HG02623 (cell line): Measurements from ENCODE around the gene CCDC182.

Experiments
- ATAC-seq: cut with Tn5 transposase; IDR thresholded peaks from one replicate; pipeline ENCODE4 v1.9.1; 2021; ENCODE audit warnings: moderate library complexity; ENCODE audit not compliant: unreplicated experiment

The CCDC182 gene

DNA sequence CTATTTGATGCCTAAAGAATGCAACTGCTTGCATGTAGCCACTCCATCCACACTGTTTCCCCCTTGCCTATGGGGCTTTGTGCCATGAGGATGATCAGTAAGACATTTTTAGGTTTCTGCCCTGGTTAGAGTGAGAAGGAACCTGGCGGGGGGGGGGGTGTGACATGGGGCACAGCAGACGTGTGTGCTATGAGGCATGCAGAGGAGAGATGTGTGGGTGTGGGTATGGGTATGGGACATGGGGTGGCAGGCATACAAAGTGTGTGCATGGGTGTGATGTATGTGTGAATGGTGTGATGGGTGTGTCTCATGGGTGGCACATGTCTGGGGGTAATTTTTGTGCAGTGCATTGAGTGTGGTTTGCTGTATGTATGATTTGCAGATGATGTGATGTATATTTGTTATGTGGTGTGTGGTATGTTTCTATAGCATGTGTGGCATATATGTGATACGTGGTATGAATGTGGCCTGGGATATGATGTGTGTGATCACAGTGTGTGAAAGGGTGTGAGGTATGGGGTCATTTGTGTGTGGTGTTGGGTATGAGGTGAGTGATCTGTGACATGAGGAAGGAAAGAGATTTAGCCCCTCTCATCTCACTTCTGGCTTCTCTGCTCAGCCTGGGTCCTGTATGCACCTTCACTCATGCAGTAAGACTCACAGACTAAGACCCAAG lies 14.9 kb downstream of the CCDC182 start:
- no peak for ATAC-seq

DNA sequence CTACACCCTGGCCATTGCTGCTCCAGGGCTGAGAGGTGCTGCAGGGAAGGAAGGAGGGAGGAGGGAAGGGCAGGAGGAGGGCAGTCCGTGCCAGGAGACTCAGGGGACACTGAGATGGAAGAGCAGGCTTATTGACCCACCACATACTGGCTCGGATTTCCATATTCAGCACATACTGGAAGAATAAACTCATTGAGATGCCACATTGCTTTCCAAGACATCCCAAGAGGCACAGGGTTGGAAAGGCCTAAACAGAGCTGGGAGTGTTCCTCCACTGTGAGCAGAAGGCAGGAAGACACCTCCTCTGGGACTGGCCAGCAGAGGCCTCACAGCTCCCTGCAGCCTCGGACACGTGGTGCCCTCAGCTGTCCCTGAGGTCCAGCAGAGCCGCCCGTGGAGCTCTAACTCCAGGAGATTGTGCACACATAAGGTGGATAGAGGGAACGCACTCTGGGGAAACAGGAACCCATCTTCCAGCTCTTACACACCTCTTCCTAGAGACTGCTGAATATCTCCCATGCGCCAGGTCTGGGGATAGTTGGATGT lies 17.4 kb downstream of the CCDC182 start:
- no peak for ATAC-seq

DNA sequence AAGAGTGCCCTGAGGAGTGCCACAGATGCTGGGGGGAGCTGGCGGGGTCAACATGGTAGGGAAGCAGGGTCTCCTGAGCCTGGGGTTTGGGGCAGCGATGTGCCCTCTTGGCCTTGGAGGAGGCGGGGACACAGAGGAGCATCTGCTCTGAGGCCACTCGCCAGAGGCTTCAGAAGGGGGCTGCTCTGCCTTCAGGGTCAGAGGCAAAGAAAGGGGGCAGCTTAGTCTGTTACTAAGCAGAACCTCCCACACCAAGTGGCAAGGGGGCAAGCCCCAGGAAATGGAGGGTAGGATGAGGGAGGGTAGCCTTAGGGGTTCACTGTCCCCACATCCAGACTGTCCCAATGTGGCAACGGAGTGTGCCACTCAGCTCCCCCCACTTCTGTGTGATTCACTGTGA lies 18.3 kb downstream of the CCDC182 start:
- ATAC-seq: no peak

DNA sequence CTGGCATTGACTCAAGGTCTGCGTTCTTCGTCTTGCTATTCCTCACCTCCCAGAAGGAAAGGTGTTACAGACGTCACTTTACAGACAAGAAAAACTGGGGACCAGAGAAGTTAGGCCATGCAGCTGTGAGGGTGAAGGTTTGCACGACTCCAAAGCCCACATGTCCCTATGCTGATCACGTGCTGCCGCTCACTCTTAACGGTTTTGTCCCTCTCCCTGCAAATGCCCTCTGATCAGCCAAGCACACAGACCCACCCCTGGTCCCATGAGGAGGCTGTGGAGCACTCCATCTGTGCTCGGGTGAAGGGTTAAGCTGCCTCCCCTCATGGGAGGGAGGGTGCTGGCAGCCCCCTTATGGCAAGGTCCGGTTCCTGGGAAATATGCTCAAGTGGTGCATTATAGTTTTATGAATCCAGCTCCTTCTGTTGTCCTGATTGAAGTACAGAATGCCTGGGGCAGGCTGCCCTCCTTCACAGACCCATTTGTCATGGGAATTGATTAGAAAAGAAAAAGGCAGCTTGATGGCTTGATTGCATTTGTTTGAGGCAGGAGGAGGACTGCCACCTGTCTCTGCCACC lies 18.8 kb downstream of the CCDC182 start:
- no peak for ATAC-seq

DNA sequence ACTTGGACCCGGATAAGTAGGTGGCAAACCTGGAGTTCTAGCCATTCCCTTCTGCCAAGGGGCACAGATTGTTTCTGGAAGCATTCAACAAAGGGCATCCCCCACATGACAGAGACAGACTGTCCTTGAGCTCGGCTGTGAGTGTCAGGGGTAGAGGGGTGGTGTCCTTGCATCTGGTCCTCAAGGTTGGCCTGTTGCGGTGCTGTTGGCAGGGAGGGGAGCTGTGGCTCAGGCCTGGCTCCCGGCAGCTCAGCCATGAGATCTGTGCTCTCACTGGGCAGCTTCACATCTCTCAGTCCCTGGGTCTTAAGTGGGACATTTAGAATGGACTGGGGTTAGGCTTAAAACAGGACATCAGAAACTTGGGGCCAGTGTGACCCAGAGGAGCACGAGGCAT lies 20.4 kb downstream of the CCDC182 start:
- no peak for ATAC-seq

DNA sequence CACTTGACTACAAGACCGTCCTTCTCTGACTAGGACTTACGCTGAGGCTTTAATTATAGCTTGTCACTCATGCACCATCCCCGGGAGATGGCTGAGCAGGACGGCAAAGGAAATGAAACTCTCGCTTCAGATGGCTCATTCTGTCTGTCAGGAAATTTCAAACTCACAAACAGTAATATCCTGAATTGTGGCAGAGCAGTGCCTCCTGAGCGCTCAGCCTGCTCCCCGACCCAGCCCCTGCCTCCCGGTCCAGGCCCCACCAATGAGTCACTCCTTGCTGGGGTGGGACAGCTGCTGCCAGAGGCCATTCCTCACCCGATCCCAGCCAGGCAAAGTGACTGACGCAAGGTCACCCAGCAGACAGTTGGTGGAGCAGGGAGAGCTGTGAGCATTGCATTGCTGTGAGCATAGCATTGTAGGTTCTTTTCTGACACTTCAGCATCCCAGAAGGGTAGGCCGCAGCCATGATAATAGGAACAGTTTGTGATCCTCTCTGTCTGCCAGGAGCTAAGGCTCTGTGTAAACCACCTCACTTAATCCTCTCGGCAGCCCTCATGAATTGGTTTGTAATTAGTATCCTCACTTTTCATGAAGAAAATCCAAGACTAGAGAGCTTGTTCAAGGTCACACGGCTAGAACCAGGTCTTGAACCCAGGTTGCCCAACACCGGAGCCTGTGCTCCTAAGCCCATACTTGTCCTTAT lies 20.9 kb downstream of the CCDC182 start:
- peak; percentile 39 for ATAC-seq

DNA sequence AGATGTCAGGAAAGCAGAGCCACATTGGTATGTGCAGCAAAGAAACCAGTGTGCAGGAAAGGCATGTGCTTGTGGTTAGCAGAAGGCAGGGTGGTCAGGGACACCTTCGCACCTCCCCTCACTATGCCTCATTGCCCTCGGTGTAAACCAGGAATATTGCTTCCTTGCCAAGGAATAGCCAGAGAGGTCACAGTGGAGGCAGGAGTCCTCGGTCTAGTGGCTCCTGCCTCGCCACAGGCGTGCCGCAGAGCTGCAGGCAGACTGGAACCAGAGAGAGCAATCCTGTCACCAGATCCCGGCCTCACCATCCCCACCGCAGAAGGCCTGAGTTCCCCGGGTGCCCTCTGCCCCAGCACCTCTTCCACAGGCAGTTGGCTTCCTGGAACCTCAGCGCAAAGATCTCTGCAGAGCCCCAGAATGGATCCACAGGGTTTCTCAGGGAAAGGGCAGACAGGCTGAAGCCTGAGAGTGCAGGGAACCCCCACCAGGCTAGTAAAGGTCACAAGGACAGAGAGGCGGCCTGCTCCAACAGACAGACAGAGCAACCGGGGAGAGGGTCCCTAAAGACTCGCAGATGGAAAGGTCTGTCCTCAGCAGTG lies 21.6 kb downstream of the CCDC182 start:
- no peak for ATAC-seq

DNA sequence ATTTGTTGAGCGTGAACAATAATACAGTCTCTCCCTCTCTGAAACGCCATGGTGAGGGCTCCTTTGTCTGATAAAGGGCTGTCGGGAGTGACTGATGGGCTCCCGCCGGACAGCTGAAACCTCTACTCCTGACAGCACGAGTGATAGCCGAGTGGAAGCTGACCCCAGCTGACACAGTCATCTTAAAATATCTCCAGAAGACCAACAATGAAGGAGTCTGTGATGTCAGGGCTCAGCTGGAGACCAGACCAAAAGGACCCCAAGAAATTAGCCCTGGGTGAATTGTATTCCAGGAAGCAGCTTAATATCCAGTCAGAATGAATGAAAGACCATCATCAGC lies 22.4 kb downstream of the CCDC182 start:
- no peak for ATAC-seq

DNA sequence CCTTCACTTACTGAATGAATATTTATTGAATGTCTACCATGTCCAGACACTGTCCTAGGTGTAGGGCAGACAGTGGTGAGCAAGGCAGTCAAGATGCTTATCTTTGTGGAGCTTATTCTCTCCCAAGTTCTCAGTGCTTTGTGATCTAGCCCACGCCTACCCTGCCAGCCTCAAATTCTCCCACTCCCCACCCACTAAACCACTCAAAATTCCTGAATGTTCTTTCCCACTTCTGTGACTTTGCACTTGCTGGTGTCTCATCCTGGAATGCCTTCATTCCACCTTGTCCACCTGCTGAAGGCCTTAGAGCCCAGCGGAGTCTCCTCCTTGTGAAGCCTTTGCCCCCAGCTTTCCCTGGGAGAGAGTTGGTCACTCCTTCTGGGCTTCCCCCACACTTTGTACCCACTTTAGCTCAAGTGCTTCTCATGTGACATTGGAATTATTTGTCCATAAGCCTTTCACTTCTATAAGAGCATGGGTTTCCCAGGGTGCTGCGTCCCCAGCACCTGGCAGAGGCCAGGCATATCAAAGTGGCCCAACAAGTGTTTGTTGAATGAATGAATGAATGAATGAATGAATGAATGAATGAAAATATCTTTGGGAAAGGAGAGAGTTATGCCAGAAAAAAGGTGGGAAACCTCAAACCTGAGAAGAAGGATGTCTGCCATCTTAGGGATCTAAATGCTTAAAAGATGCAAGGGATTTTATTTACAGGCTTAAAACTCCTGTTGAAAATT lies 23.0 kb downstream of the CCDC182 start:
- no peak for ATAC-seq

DNA sequence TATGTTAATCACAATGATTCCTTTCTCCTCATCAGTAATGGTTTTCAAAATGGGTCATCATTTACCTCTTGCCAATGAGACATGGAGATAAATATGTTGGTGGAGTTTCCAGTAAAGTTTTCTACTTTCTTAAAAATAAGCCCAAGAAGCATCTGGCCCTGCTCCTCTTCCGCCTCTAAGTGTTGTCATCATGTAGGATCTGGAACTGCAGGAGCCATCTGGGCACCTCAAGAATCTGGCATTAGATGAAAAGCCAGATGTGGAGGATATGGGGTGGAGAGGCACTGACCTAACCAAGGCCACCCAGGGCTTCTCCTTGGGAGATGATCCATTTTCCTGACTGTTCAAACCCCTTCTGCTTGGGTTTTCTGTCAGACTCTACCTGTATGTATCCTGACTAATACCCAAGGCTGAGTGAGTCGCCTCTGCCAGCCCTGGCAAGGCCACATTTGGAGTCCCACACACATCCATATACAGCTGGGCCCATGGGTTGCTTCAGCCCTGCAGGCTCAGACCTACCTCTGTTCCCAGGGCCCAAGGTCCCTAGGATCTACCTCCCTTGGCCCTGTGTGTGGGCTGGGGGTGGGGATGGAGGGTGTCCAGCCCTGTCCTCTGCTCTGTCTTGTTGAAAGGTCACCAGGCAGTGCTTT lies 24.6 kb downstream of the CCDC182 start:
- ATAC-seq: no peak

DNA sequence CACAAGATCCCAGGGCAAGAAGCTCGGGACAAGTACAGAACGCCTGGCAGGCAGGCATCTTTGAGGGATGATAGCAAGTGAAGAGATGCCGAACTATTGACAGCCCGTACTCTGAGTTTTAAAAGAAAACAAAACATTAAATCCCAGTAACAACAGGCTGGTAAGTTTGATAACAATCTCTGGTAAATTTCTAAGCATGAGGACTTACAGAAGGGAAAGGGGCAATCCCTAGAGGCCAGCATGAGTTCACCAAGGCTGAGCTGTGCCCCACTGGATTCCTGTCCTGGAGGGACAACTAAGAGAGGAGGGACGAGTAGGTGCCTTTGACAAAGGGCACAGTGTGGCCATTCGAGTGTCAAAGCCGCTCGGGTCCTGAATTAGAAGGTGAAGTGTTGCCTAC lies 26.2 kb downstream of the CCDC182 start:
- no peak for ATAC-seq

DNA sequence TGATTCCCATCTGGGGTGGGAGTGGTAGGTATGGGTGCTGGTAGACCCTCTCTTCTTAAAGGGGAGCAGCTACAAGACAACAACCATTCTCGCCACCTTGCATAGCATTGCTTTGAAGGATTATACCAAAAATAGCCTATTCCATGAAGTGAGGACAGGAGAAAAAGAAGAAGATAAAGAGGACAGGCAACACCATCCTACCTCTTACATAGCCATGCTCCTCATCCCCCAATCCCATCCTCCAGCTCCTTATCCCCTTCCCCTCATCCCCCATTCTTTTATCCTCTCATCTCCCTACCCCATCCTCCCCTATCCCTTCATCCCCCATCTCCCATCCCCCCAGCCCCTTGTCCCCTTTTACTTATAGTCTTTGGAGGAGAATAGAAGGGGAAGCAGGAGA lies 29.1 kb downstream of the CCDC182 start:
- ATAC-seq: no peak

DNA sequence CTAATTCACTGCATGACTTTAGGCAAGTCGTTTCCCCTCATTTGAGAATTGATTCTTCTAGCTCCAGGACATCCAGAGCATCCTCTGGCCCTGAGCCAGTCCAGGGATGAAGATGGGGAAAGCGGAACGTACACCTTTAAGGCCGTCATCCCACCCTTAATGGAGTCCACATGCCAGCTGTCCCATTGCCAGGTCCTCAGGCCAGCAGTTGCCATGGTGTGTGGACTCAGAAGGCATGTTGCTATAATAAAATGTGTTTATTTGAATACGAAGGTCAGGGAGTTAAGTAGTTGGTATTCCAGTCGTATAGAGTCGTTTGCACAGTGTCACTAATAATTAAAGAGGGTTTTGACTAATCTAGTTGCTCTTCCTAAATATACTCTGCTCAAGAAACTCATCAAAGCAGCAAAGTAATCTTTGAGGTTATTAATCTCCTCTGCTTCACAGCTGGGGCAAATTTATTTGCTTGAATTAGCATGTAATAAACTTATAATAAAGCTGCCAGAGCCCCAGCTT lies 30.4 kb downstream of the CCDC182 start:
- ATAC-seq: no peak

DNA sequence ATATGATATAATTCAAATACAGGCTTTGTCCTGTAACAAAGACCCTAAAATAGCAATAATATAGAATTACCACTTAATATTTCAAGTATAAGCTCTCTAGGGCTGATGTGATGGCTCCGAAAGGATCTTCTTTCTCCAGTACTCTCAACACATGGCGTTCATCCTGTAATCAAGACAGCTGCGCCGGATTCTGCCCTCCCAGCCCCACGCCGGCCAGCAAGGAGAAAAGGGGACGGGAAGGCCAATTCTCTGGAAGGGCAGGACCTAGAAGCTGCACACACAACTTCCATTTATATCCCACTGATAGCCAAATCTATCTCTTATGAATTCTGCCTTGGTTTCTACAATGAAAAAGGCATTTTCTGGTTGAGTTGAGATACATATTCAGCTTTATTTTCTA lies 32.0 kb downstream of the CCDC182 start:
- no peak for ATAC-seq

DNA sequence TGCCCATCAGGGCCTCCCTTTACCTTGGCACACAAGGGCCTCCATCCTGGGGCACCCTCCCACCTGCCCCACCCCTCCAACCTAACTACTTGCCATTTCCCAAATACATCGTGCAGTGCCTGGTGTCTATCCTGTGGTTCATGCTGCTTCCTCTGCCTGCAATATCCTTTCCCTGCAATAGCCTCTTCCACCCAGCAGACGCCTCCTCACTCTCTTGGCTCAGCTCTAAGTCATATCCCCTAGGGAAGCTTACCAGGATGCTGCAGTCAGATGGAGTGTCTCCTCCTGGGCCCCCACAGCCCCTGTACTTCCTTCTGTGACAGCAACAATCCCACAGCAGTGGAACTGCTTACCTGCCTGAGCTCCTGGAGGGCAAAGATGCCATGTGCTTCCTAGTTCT lies 36.7 kb downstream of the CCDC182 start:
- no peak for ATAC-seq

DNA sequence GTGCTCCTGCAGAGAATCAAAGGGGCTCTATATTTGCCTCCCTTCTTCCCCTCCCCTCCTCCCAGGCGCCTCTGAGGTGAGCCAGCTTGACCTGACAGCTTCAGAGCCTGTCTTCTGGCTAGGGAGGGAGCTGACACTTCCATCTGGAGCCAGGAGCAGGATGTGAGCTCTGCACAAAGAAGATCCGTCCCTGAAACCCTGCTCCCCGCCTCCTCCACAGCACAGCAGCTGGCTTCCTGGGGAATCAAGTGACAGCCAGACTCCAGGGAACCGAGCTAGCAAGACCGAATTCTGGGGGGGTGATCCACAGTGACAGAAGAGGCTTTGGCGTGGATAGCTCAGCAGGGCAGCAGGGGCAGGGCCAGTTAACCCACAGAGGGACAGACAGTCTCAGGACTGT lies 37.2 kb downstream of the CCDC182 start:
- ATAC-seq: no peak

DNA sequence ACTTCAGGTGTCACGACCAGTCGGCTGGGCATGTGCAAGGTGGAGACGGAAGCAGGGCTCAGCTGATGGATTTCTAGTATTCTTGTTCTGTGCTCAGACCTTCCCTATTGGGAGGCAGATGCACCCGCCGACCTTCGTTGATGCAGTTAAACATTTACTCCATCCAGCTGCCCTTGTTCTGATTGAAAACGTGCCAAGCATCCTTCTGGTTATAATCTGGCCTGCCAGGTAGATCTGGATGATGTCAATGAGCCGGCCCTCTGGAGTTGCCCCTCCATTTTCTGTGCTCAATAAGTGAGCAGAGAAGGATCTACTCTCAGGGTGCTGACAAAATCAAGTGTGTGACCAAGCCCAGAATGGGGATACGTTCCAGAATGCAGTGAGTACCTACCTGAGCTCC lies 38.3 kb downstream of the CCDC182 start:
- no peak for ATAC-seq

DNA sequence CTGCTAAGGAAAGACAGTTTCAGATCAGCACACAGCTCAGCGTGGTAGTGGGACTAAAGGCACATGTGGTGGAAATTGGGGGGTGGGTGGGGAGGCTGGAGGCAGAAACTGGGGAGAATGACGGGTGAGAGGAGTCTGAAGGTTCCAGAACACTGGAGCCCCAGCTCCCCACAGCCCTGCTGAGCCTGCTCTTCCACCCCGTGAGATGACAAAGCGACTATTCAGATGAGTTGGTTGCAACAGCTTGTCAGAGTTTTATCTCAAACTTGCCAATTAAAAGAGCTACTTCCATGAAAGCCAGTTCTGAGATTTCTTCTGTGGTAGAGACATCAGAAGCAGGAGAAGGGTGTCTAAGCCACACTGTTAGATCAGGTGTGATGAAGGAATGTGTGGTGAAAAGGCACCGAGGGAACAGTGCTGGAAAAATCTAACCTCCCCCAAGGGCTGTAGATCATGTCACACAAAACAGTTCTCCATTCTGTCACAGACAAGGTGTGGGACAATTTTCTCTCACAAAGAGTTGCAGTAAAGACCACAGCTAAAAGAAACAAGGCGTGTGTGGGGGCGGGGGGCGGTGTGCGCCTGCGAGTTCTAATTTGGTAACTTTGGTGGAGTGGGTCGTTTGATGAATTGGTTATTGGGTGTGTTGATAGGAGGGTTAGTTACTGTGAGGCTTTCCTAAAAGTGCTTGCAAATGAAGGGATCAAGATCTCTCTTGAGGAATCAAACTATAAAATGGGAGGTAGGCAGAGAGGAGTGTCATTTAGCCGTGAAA lies 39.0 kb downstream of the CCDC182 start:
- ATAC-seq: no peak

DNA sequence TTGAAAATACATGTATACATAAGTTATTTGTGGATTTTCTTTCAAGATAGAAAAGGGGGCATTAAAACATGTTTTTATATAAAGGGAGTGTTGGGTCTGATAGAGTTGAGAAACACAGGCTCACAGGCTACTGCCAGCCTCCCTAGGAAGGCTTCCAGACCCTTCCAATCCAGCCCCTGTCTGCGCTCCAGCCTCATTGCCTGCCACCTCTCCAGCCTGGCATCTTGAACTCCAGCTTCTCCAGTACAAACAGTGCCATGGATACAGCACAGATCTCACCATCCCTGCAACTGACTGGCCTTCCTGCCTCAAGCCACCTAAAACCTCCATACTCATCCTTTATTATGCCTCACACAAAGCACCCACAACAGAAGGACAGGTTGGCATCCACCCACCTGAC lies 40.7 kb downstream of the CCDC182 start:
- no peak for ATAC-seq

DNA sequence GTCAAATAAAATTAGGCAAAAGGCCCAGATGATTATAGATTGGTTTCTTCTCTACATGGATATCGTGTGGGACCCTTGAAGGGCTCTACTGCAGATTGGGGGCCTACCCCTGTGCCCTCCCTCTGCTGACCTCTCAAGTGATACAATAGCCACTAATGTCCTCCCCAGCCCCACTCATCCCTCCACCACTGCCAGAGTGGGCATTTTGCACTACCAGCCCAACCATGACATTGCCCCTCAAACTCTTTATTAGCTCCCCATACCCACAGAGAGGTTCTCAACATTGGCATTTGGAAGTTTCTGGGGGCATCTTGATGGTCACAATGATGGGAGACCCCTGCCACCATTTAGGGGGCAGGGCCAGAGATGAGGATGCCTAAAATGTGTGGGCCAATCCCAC lies 41.8 kb downstream of the CCDC182 start:
- ATAC-seq: no peak
